Stimulated activated CD8-positive, alpha-beta memory T cell treated with anti-CD3 and anti-CD28 coated beads, Interleukin-12 subunit alpha, Interleukin-12 subunit beta, amount 100 ng/mL, for 24 hours (primary cell): ENCODE data around the gene RALB.
A peak's percentile ranks its signal among the peaks of the same experiment; 100 is the strongest.
"Not testable (repeated sequence)": the region's sequence is repeated elsewhere in the genome, so short reads cannot be mapped to it uniquely, and the experiment has no call there.

Experiments used
- DNase-seq: peaks from one replicate; pipeline ENCODE4 v3.0.0-alpha.2; 2020; ENCODE audit errors: extremely low read depth

RALB gene

DNA sequence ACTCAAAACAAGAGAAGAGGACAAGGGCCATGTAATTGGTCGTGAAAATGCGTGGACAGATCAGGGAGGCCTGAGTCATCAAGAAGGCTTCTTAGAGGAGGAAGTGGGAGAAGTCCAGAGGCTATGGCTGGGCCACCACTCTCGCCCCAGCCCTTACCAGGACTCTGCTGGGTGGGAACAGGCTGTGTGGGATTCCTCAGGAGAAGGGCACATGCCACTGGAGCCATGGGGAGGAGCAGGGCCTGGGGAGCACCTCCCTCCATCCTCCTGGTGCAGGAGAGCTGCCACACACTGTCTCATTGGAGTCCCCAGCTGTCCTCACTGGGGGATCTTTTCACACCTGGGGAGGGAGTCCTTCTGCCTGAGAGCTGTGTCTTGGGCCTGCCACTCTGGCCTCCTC is 9.4 kb upstream of the RALB start:
- no peak for DNase-seq

DNA sequence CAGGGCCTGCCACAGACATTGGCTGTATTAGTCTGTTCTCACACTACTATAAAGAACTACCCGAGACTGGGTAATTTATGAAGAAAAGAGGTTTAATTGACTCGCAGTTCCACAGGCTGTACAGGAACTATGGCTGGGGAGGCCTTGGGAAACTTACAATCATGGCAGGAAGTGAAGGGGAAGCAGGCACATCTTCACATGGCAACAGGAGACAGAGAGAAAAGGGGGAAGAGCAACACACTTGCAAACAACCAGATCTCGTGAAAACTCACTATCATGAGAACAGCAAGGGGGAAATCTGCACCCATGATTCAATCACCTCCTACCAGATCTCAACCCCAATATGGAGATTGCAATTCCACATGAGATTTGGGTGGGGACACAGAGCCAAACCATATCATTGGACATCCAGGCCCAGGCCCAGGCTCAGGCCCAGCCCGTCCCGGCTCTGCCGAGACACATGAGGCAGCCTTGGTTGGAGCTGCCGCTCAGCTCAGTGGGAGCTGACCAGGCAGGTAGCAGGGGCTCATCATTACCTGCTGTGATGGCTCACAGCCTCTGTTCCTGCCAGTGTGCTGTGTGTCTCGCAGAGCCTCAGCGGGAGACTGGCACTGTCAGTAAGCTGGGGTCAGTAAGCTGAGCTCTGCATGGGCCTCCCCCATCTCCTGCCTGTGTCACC is 8.6 kb upstream of the RALB start:
- no peak for DNase-seq

DNA sequence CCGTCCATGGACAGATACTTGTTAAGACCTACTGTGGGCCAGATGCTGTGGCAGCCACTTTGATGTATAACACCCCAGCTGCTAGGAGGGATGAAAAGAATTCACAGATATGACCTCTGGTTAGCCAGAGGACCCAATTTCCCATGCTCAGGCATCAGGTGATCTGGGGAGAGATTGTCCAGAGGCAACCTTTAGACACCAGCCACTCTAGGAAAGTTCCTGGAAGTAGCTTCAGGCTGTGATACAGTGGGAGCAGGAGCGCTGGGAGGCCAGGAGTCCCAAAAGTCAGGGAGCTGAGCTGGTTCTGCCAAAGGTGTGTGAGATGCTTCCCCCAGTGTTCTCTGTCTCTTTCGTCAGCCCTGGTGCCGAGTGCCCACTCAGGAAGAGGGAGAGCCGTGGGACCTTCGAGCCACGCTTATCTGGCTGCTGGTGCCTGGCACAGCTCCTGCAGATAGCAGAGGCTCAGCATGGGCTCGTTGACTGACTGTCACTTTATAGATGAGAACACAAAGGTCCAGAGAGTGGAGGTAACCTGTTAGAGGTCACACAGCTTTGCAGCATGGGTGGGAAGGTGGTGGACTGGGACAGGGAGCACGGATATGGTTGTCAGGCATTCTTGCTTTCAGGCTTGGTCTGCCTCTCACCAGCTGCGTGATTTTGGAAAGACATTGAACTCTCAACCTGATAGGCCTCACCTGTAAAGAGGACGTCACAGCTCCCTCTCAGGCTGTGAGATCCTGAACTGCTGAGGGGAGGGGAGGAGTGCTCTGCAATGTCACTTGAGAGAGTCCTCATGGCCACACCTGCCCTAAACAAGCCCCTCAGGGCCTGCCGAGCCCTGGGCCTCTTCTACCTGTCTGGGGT is 7.8 kb upstream of the RALB start:
- no peak for DNase-seq

DNA sequence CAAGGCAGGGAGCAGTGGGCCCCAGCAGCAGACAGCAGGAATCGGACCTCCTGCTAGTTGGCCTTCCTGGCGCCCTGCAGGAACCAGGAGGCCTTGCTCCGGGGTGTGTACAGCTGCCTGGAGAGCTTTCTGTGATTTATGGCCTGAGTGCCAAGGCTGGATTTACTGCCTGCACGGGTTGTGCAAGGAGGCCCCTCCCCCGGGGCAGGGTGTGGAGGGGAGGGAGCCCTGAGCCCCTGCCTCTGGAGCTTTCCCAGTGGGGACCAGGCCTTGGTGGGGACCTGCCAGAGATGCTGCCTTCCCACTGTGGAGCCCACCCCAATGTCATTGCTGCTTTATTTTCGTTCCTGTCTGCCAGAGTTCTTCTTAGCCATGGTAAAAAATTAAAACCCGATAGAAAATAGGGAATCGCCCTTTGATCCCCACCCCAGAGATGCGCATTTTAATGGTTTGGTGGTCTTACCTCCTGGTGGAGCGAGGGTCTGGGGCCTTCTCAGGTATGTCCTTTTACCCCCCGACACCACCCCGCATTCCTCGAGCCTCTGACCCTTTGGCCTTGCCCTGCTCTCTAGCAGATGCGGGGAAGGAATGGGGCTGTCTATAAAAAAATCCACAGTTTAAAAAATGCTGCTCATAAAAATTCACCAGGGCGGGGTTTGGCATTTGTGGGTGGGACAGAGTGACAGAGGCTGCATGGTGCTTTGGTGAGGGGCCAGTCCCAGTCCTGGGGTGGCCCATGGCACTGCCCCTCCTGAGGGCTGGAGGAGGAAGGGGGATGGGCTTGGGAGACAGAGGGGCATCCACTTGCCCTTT is 6.9 kb upstream of the RALB start:
- no peak for DNase-seq

DNA sequence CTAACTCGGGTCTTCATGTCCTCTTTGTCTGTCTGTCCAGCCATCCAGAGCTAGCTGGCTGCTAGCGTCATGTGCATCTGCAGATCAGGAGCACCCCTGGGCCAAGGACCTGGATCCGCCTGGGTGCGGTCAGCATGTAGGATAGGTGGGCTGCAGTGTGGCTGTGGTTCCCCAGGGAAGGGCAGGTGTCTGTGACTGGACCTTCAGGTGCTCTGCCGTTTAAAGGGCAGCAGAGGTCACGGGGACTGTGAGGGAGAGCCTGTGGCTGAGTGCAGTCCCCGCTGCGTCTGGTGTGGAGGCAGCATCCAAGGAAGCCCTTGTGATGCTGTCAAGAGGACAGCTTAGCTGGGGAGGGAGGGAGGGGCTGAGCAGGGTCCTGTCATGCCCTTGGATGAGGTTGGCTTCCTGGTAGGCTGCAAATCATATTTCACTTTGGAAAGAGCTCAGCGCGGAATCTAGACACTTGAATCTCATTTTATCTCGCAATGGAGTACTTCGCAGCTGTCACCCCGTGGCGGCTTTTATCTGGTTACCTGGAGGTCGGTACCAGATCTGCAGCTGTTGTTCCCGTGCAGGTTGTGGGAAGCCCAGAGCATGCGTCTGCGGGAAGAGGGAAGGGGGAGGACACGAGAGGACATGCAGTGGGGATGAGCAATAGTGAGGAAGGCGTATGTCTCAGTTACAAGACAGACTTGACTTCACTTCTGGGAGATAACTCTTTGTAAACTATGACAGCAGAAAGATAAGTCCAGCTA is 5.9 kb upstream of the RALB start:
- DNase-seq, result no peak

DNA sequence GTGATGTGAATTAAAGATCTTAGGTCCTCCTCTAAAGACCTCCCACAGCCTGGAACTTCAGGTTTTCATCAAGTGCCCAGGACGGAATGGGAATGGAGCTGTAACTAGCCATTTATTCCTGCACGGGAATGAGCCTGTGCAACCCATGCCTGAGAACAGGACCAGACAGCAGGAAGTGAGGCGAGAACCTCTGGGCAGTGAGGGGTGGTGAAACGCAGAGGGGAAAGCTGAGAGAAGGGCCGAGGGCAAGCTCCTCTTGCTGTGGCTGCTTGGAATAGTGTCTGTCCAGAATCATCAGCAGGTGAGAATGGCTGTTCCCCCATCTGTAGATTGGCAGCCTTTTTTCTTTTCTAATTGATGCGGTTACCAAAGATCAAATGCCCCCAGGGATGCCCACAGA is 4.8 kb upstream of the RALB start:
- no peak for DNase-seq

DNA sequence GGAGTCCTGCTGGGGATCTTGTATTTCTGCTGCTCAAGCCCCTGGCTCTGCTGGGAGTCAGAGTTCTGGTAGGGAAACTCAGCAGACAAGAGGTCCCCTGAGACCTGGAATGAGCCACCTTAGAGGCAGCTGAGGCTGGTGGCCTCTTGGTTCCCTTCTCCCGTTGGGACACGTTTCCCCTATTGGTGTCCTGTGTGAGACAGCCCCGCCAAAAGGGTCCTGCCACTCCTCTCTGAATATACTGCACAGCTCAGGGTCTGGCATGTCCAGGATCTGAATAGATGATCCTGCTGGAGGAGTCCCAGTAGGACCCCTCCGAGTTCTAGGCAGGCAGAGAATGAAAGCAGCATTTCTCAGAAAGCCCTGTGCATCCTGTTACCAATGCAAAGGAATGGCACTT is 2.0 kb upstream of the RALB start:
- DNase-seq, result no peak

DNA sequence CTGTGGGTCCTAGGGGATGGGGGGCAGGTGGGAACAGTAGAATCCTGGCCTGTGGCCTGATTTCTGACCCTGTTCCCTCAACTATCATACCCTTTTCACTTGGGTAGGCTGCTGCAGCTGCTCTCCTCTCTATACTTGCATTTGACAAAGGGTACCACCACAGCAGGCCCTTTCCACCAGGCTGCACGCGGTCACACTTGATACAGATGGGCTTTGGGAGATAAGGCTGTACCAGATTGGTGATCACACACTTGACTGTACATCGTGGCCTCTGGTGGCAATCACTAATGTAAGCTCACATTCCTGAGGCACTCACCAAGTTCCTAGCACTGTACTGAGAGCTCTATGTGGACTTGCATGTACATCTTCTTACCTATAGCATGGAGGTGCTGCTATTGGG is 1.6 kb upstream of the RALB start:
- no peak for DNase-seq

DNA sequence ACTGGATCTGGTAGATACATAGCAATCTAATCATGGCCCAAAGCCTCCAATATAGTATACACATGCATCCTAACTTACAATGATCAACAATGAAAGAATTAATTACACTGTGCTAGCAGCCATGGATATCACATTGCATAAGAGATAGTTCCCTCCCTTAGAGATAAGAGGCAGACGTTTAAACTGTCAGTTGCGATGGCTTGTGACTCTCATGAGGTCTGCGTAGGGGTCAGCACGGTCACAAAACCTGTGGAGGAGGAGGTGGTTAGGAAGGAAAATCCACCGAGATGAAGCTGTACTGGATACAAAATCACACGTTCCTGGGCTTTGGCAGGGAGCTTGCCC is 800 bp upstream of the RALB start:
- DNase-seq, result no peak

DNA sequence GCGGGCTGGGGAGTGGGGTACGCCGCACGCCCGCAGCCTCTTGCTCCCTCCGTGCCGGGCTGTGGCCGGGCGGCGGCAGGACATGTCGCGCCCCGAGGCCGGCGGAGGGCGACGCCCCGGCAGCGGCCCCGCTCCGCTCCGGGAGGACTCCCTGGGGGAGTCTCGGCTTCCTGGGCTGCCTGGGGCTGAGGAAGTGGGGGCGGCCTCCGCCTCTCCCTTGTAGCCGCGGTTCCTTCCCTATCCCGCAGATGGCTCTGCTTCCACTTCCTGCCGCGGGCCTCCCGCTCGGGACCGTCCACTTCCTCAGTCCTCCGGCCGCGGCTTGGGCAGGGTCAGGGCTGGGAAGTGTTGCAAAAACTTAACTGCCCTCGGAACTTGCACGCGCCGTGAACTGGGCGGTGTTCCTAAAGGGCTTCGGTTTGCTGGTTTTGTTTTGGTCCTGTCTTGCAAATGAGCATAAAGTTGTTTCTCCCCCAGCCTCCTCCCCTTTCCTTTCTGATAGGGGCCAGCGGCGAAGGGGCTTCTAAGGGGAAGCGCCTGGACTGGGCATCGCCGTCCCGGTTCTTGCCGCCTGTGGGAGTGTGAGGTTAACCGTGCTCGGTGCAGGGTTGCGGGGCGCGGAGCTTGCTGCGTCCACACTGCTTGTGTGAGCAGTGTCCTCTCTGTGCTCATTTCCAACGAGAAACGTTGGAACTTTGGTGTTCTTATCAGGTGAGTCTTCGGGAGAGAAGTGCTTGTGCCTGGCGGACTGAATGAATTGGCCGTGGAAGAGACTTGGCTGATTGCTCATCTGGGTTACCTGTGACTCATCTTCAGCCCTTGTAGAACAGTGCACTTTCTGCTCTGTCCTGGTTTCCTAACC is 600 bp downstream of the RALB start:
- DNase-seq, result no peak

DNA sequence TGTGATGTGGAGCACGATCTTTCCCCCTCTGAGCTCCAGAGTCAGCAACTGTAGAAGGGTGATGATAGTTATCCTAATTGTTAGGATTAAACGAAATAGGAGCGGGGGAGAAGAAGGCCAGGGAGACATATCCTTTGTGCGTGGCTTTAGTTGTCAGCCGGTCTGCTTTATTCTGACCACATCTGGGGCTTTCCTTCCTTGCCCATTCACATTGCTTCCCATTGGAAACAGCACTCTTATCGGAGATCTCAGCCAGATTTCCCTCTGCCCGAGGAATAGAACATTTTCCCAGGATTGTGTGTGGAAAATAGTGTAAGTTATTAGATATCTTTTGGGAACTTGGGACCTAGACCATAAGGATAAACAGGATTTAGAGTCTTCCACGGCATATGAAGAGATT is 1.5 kb downstream of the RALB start:
- no peak for DNase-seq

DNA sequence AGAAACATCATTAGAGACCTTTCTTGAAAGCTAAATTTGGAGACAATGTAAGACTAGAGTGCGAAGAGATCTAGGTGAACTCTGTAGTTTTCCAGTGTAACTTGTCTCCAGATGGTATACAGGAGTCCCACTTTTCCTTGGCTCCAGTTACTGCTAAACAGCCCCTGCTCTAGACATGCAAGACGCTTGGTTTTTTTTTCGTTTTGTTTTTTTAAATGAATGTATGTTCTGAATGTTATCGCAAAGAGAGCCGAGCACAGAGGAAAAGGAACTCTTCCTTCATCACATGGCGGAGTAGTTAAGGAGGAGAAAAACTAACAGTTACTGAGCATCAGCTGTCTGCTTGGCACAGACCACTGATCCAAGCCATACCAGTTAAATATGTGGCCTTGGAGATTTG is 2.4 kb downstream of the RALB start:
- no peak for DNase-seq

DNA sequence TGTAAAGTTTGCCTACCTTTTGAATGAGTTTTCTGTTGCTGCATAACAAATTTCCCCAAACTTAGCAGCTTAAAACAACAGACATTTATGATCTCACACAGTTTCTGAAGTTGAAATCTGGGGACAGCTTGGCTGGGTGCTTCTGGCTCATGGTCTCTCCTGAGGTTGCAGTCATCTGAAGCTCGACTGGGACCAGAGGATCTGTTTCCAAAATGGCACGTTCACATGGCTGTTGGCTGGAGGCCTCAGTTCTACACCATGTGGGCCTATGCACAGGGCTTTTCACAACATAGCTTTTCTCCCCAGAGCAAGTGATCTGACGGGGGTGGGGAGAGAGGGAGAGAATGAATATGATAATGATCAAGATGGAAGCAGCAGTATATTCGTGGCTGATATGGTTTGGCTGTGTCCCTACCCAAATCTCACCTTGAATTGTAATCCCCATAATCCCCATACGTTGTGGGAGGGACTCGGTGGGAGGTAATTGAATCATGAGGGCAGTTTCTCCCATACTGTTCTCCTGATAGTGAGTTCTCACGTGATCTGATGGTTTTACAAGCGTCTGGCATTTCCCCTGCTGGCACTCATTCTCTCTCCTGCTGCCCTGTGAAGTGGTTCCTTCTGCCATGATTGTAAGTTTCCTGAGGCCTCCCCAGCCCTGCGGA is 3.5 kb downstream of the RALB start:
- no peak for DNase-seq

DNA sequence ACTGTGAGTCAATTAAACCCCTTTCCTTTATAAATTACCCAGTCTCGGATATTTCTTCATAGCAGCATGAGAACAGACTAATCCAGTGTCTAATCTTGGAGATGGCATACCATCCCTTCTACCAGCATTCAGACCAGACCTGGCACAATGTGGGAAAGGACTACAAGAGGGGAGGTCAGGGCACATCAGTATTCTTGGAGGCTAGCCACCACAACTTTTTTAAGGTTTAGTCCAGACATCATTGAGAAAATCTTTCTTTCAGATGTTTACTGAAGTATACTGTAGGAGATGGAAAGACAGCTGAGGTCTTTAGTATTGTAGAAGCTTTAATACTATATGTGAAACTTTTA is 4.0 kb downstream of the RALB start:
- DNase-seq, result no peak

DNA sequence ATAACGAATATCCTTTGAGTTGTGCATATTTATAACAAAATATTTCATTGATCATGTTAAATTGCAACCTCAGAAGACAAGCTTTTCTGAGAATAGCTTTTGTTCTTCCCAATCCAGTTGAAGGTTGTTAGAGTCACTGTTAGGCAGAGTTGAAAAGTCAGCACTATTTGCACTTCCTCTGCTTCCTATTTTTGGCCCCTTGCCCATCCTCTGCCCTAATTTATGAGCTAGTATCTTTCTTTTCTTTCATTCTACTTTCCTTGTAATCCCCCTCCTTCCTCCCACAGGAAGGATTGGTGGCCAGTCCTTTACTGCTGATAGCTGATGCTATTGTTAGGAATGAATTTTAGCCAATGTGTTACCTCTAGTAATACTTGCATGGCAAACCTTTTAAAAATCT is 4.9 kb downstream of the RALB start:
- DNase-seq, result no peak

DNA sequence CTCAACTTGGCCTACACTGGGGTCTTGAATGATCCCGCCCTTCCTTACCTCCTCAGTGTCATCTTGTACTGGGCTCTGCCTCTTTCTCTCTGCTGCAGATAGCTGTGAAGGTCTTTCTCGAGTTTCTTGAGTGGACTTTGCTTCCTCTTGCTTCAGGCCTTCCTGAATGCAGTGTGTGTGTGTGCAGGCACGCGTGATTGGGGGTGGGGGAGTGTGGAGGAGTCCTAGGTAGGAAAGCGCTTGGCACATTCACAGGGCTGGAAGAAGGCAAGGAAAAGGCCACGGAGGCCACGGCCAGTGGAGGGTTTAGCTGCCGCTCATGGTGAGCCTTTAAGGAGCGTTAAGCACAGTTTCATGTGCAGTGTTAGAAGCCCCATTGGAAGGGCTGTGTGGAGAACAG is 5.5 kb downstream of the RALB start:
- DNase-seq, result no peak

DNA sequence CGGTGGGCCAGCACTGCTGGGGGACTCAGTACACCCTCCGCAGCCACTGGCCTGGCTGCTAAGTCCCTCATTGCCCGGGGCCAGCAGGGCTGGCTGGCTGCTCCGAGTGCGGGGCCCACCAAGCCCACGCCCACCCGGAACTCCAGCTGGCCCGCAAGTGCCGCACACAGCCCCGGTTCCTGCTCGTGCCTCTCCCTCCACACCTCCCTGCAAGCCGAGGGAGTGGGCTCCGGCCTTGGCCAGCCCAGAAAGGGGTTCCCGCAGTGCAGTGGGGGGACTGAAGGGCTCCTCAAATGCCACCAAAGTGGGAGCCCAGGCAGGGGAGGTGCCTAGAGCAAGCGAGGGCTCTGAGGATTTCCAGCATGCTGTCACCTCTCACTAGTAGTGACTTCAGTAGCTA is 7.3 kb downstream of the RALB start:
- DNase-seq, result not testable (repeated sequence)

DNA sequence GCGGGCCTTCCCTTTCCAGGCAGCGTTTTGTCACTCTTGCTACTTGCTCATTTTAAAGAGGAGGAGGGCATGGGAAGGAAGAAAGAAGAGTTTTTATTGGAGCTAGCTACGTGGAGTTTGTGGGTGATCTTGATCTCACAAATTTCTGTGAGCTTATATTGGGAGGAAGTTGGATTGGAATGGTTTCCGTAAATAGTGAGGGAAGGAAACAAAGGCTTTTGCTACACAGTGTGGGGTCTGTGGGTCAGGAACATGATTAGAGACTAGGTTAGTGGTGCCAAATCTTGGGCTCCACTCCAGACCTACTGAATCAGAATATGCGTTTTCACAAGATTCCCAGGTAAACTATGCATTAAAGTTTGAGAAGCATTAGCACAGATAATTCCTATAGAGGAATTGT is 8.1 kb downstream of the RALB start:
- DNase-seq, result no peak

DNA sequence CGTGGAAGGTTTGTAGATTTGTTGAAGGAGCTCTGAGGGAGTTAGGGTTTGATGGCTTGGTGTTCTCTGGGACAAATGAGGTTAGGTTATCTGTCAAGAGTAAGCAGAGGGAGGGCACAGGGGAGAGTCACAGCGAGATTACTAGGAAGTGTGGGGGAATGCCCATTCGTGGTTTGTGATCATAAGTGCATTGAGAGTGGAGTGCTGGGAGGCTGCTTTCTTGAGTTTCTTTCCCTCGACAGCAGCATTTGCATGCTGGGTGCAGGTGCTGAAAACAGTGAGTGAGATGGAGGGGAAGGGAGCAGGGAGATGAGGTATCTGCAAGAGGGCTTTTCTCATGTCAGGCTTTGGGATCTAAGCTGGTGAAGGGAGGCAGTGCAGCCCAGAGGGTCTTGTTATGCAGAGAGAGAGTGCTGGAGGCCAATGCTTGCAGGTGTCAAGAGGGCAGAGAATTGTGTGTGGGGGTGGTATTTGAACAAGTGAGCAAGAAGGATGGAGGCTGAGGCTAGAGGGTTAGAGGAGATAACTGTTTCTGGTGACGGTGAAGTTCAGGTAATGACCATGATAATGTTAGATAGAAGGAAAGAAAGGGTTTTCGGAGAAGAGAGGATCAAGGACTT is 8.8 kb downstream of the RALB start:
- peak; percentile 16 for DNase-seq

DNA sequence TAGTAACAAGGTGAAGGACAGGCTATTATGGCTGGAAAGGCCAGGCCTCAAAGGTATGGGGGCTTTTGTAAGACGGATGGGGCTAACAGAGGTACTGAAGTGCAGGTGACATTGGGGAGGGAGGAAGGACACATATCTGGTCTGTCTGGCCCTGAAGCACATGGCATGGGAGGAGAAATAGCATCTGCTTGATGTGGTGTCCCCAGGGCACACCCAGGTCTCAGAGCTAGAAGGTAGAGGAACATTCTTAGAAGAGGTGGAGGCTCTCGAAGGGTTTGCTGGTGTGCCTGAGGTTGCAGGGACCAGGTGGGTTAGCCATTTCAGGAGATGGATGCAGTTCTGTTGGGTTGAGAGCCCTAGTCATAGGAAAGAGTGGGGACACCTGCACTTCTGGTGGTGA is 9.5 kb downstream of the RALB start:
- DNase-seq, result no peak
